NCI-H1694 (cell line): ENCODE data around the gene REM2.

Experiments
- DNase-seq: peaks from one replicate; lab custom pipeline; 2025; lab: John Stamatoyannopoulos, UW

The REM2 gene

GRCh38 chr14:22875003-22875747, 7.8 kb upstream of the REM2 start:
- DNase-seq: no peak

GRCh38 chr14:22875748-22876319, 7.2 kb upstream of the REM2 start:
- DNase-seq: no peak

- DNase-seq: no peak
These were observed 6.0 kb upstream of the REM2 start for GRCh38 chr14:22877000-22877501.

- no peak for DNase-seq
These were observed 4.5 kb upstream of the REM2 start for GRCh38 chr14:22878271-22879246.

GRCh38 chr14:22882064-22882463, 958 bp upstream of the REM2 start:
- DNase-seq: no peak

- peak; percentile 84 for DNase-seq
These were observed 371 bp upstream of the REM2 start for GRCh38 chr14:22882529-22883172.

- no peak for DNase-seq
These were observed 1.2 kb downstream of the REM2 start for GRCh38 chr14:22884076-22884737.

- DNase-seq: no peak
These were observed 1.9 kb downstream of the REM2 start for GRCh38 chr14:22884738-22885523.

GRCh38 chr14:22885975-22886374, 3.0 kb downstream of the REM2 start:
- DNase-seq: no peak

- DNase-seq: no peak
These were observed 3.7 kb downstream of the REM2 start for GRCh38 chr14:22886500-22887259.

GRCh38 chr14:22887260-22887989, 4.4 kb downstream of the REM2 start:
- no peak for DNase-seq

- peak; percentile 73 for DNase-seq
These were observed 5.0 kb downstream of the REM2 start for GRCh38 chr14:22887990-22888378.

- no peak for DNase-seq
These were observed 5.6 kb downstream of the REM2 start for GRCh38 chr14:22888662-22889061.

- DNase-seq: peak; percentile 34
These were observed 7.4 kb downstream of the REM2 start for GRCh38 chr14:22890416-22890815.

- DNase-seq: peak; percentile 44
These were observed 9.5 kb downstream of the REM2 start for GRCh38 chr14:22892488-22892887.

GRCh38 chr14:22893706-22894105, 10.7 kb downstream of the REM2 start:
- DNase-seq: no peak

- DNase-seq: no peak
These were observed 12.4 kb downstream of the REM2 start for GRCh38 chr14:22895402-22895801.

- DNase-seq: no peak
These were observed 13.3 kb downstream of the REM2 start for GRCh38 chr14:22896356-22896755.

- DNase-seq: no peak
These were observed 13.7 kb downstream of the REM2 start for GRCh38 chr14:22896760-22897159.
